PC-3 (cell line): Measurements from ENCODE around the gene RER1.

Experiments used
- EZH2 ChIP-seq: fragments of 300-600 bp; sonication (generic); IDR thresholded peaks from one replicate; pipeline ENCODE4 v1.6.1; 2017; ENCODE audit warnings: antibody characterized with exemption, mild to moderate bottlenecking, low read length; ENCODE audit not compliant: unreplicated experiment
- TF ChIP-seq, protein P1 (sequence below): fragments of 300-600 bp; sonication (generic); conservative IDR thresholded peaks from 2 replicates; pipeline ENCODE4 v1.5.1; 2017; ENCODE audit warnings: antibody characterized with exemption, low read depth, mild to moderate bottlenecking, low read length

DNA sequence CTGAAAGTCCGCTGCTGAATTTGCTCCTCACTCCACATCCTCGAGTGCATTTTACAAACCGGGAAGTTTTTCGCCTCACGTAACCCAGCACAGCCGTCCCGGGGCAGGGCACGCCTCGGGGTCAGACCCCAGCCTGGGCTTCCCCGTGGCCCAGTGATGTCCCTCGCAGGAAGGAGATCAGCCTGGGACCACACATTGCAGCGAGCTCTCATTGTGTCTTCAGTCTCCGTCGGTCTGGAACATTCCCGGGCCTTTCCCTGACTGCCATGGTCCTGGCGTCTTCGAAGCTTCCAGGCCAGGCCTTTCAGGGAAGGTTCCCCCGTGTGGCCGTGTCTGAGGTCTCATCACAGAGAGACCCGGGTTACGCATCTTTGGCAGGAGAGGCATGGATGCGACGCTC is 43.7 kb upstream of the RER1 start:
- TF ChIP-seq, protein P1, sequence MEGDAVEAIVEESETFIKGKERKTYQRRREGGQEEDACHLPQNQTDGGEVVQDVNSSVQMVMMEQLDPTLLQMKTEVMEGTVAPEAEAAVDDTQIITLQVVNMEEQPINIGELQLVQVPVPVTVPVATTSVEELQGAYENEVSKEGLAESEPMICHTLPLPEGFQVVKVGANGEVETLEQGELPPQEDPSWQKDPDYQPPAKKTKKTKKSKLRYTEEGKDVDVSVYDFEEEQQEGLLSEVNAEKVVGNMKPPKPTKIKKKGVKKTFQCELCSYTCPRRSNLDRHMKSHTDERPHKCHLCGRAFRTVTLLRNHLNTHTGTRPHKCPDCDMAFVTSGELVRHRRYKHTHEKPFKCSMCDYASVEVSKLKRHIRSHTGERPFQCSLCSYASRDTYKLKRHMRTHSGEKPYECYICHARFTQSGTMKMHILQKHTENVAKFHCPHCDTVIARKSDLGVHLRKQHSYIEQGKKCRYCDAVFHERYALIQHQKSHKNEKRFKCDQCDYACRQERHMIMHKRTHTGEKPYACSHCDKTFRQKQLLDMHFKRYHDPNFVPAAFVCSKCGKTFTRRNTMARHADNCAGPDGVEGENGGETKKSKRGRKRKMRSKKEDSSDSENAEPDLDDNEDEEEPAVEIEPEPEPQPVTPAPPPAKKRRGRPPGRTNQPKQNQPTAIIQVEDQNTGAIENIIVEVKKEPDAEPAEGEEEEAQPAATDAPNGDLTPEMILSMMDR: no peak
- TF ChIP-seq EZH2: no peak
